HFFc6 (cell line): Measurements from ENCODE around the gene MAFB. TPM values are rescaled to one million over a fixed set of nuclear protein-coding genes. Genes with fewer than 3 reads are reported as not detected.

ENCODE experiments used
- DNase-seq: peaks from one replicate; pipeline ENCODE4 v3.0.0-alpha.2; 2018
- H3K27ac Mint-ChIP-seq: 2 replicates; pipeline ENCODE4 v1.8.0; 2020; ENCODE audit warnings: mild to moderate bottlenecking, mixed read lengths
- H3K27me3 Mint-ChIP-seq: 2 replicates; pipeline ENCODE4 v1.8.0; 2021; ENCODE audit warnings: mild to moderate bottlenecking, moderate library complexity, mixed read lengths; ENCODE audit not compliant: insufficient read depth
- H3K36me3 Mint-ChIP-seq: 2 replicates; pipeline ENCODE4 v1.8.0; 2021; ENCODE audit warnings: low read depth, mixed read lengths
- H3K4me1 Mint-ChIP-seq: 2 replicates; pipeline ENCODE4 v1.8.0; 2020; ENCODE audit warnings: low read depth, mixed read lengths
- H3K4me3 Mint-ChIP-seq: 2 replicates; pipeline ENCODE4 v1.8.0; 2020; ENCODE audit warnings: mild to moderate bottlenecking, moderate library complexity, mixed read lengths
- H3K9me3 Mint-ChIP-seq: 2 replicates; pipeline ENCODE4 v1.8.0; 2020; ENCODE audit warnings: mild to moderate bottlenecking, mixed read lengths
- CTCF ChIP-seq: fragments of 200-600 bp; sonication (generic); IDR thresholded peaks from 2 replicates; pipeline ENCODE4 v1.5.0; 2021; ENCODE audit warnings: antibody characterized with exemption, mild to moderate bottlenecking
- total RNA-seq, 6 experiments: library from RNA; stranded (reverse); fragmentation: NEBNext Ultra II Directional; extraction: Animal tissue kit (Norgen Biotek cat#: 25700); gene quantifications; 2 replicates in 1 of 6; 3 replicates in 5 of 6; pipeline ENCODE4 v1.2.3, GENCODE V29; 2021

The MAFB gene
- total RNA-seq, 6 experiments from 2014 or later: 0.05 TPM; not detected in 5

- no peak overlapping the region for H3K4me3 Mint-ChIP-seq
- H3K27ac Mint-ChIP-seq: no peak overlapping the region
- no peak for TF ChIP-seq CTCF
- no peak for DNase-seq
- no peaks in the 10 kb centered on the region for H3K4me1 Mint-ChIP-seq
- H3K9me3 Mint-ChIP-seq: no peaks in the 10 kb centered on the region
- peaks cover 11% of the 10 kb centered on the region for H3K27me3 Mint-ChIP-seq
- H3K36me3 Mint-ChIP-seq: no peaks in the 10 kb centered on the region
Observed at GRCh38 chr20:40717343-40717865, 28.4 kb upstream of the MAFB start.

- Mint-ChIP-seq H3K4me1 (no peaks in the 10 kb centered on the region), H3K27me3 (peaks cover 15% of the 10 kb centered on the region), H3K4me3 (no peak overlapping the region), H3K9me3 (no peaks in the 10 kb centered on the region), H3K36me3 (no peaks in the 10 kb centered on the region), H3K27ac (no peak overlapping the region)
- no peak for DNase-seq
- TF ChIP-seq CTCF: no peak
Observed at GRCh38 chr20:40715491-40715890, 26.5 kb upstream of the MAFB start.

- TF ChIP-seq CTCF: no peak
- Mint-ChIP-seq H3K4me1 (no peaks in the 10 kb centered on the region), H3K27me3 (peaks cover 10% of the 10 kb centered on the region)
Observed at GRCh38 chr20:40714916-40715315, 25.9 kb upstream of the MAFB start.

GRCh38 chr20:40714109-40714508 lies 25.1 kb upstream of the MAFB start:
- no peak for TF ChIP-seq CTCF
- no peak overlapping the region for H3K27ac Mint-ChIP-seq
- DNase-seq: no peak
- no peaks in the 10 kb centered on the region for H3K4me1 Mint-ChIP-seq
- H3K9me3 Mint-ChIP-seq: no peaks in the 10 kb centered on the region
- no peaks in the 10 kb centered on the region for H3K36me3 Mint-ChIP-seq
- H3K4me3 Mint-ChIP-seq: no peak overlapping the region
- H3K27me3 Mint-ChIP-seq: peaks cover 10% of the 10 kb centered on the region

More at GRCh38 chr20:40714916-40715315, 25.9 kb upstream of the MAFB start:
- Mint-ChIP-seq H3K4me3 (no peak overlapping the region), H3K9me3 (no peaks in the 10 kb centered on the region), H3K27ac (no peak overlapping the region), H3K36me3 (no peaks in the 10 kb centered on the region)
- no peak for DNase-seq

GRCh38 chr20:40713508-40713907 lies 24.5 kb upstream of the MAFB start:
- Mint-ChIP-seq H3K4me1 (no peaks in the 10 kb centered on the region), H3K9me3 (no peaks in the 10 kb centered on the region), H3K27me3 (peaks cover 15% of the 10 kb centered on the region), H3K4me3 (no peak overlapping the region), H3K27ac (no peak overlapping the region), H3K36me3 (no peaks in the 10 kb centered on the region)
- DNase-seq: no peak
- no peak for TF ChIP-seq CTCF

- no peak overlapping the region for H3K4me3 Mint-ChIP-seq
- peaks cover 17% of the 10 kb centered on the region for H3K27me3 Mint-ChIP-seq
- H3K36me3 Mint-ChIP-seq: no peaks in the 10 kb centered on the region
- DNase-seq: no peak
- H3K9me3 Mint-ChIP-seq: no peaks in the 10 kb centered on the region
- H3K4me1 Mint-ChIP-seq: no peaks in the 10 kb centered on the region
- H3K27ac Mint-ChIP-seq: no peak overlapping the region
- no peak for TF ChIP-seq CTCF
Observed at GRCh38 chr20:40711079-40711478, 22.0 kb upstream of the MAFB start.
